Activated T-cell treated with anti-CD3 and anti-CD28 coated beads for 1 hour (primary cell): Measurements from ENCODE around the gene NRG3.
"Not testable (repeated sequence)": the region's sequence is repeated elsewhere in the genome, so short reads cannot be mapped to it uniquely, and the experiment has no call there.

Experiments used
- DNase-seq: peaks from one replicate; pipeline ENCODE4 v3.0.0-alpha.2; 2020; ENCODE audit warnings: low read depth

NRG3 gene

DNA sequence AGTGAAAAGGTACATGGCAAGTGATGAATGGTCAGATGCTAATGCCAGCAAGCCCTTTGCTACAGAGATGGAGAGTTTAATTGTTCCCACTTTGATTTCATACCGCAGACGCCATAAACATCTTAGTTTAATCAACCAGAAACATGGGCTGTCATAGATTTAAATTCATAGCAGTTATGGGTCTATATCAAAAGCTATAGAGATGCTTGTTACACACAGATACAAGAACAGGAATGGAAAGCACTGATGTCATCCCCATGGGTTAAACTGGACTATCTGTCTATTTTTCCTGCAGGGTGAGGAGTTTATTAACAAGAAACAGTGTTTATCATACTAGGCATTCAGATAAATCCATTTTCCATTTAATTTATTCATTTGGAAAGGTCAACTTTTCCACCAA is 409.2 kb downstream of the NRG3 start:
- DNase-seq = no peak

DNA sequence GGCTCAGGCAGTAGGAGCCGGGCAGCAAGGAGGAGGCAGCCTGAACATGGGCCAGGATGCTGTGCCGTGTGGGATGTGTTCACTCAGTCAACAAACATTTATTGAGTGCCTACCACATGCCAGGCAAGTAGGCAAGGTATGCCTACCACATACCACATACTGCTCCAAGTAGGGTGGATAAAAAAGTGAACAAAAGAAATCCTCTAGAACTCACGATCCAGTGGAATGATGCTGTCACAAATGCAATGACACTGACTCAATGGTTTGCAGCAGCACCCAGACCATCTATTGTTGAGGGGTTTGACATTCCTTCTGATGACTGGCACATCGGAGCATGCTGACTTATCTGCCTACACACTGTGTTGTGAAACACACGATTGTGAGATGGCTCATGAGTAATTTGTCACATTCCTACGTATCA is 413.5 kb downstream of the NRG3 start:
- DNase-seq = no peak

DNA sequence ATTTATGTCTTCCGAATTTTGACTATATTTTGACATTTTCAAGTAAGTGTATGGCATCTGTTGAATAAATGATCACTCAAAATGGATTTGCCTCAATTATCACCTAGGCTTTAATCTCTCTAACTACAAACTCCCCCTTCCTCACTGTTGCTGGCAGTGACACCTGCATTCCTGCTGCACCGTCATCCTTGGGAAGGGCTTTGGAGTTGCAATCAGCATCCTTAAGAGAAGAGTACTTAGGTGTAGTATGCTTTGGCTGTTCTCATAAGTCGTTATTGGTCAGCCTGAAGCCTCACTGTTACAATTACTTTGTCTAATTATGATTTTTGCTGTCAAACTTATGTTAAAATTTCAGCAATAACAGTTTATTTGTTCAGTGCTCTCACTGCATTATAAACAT is 415.0 kb downstream of the NRG3 start:
- DNase-seq = no peak

DNA sequence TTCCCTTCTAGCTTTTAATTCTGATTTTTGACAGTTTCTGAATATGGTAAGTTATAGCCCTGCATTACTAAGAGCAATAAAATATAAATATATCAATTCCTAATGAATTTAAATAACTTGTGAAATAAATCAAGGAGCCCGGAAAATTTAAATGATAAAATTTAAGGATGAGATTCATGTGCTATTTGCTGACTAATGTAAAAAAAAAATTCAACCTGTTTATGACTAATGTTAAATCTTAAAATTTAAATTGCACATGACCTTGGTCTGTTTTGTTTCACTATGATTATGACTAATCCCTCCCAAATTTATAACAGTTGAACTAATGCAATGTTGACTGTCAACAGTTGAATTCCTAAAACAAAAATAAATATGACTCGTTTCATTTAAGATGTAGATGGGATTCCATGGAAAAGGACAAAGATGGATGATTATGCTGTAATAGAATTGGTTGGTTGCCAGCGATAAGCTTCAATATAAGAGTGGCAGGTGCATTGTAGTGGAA is 419.9 kb downstream of the NRG3 start:
- no peak for DNase-seq

DNA sequence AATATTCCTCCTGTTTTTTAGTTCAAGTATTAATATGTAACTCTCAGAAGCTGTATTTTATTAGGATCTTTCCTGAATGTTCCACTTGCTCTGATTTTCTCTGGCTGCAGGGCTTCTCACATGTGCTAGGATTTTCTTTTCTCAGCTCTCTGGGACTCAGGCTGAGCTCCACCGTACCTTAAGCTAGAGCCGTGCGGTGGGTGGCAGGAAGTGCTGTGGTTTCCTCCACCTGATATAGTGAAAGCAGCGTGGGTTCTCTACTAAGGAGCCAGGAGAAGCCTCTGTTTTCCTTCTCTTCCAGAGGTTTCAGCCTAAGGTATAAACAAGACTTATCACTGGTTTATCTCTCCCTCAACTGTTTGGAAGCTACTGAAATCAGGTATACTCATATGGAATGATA is 433.6 kb downstream of the NRG3 start:
- no peak for DNase-seq

DNA sequence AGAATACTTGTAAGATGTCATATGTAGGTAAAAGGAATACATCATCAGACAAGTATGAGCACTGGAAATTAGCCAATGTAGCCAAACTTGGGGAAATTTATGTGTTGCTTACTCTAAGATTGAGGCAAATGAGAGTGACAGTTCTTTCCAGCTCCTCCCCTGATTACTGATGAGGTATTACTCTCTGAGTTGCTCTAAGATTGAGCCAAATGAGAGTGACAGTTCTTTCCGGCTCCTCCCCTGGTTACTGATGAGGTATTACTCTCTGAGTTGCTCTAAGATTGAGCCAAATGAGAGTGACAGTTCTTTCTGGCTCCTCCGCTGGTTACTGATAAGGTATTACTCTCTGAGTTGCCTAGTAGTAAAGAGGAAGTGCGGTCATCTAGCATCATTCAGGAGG is 435.8 kb downstream of the NRG3 start:
- DNase-seq = no peak

DNA sequence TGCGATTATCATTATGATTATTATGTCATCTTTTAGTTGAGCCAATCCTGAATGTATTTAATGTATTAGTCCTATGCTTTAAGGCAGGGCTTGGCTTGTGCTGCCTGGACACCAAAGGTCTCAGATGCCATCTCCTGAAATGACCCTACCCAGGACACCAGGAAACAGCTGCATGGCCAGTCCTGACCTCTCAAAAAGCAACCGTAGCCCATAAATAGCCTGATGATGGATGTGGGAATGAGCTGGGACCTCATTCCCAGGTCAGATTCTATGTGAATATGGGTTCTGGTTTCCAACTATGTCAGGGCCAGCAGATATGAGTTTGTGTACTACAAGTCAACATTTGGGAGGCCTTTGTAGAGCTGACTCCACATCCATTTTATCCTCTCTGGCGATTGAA is 438.4 kb downstream of the NRG3 start:
- DNase-seq = no peak

DNA sequence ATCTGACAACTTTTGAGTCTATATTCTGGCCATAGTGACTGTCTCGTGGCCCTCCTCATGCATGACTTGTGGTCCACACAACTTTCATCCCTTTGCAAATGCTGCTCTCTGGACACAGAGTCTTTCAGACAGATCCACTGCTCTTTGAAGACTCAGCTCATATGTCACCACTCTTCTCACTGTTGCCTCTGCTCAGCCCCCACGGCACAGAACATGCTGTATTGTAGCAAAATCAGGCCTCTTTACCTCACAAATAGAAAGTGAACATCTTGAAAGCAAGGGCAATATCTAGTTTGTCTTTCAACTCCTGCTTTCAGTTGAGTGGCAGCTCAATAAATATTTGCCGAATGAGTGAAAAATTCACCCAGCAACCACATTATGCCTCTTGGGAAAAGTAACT is 443.5 kb downstream of the NRG3 start:
- no peak for DNase-seq

DNA sequence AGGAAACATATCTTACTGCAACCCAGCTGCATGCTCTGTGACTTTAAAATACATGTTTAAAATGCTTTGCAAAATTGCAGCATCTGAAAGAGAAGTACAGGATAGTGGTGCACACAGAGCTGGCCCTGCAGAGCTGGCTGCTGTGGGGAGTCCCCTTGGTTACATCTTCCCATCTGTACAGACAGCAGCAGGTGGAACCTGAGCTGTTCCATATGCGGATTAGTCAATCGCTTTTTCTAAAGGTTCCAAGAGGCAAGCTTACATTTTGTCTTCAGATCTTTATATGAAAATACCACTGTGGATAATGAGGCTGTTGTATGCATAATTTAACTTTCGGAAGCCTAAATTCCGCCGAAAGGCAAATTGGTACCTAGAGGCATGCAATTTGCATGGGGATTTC is 444.1 kb downstream of the NRG3 start:
- DNase-seq = no peak

DNA sequence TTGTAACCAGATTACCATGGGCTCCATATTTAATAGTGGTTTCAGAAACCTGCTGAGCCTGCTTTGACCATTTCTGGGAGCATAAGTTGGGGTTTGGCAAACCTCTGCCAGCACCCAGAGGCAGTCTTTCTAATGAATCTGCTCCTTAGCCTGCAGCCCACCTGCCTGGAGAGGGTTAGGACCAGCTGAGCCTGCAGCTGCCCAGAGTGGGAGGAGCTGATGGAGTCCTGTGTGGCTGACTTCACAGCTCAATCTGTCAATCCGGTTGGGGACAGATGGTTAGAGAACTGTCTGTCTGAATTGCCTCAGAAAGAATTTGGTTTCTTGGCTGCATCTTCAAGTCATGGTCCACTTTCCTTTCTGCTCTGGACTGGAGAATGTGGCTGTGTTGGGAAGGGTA is 444.6 kb downstream of the NRG3 start:
- DNase-seq = no peak

DNA sequence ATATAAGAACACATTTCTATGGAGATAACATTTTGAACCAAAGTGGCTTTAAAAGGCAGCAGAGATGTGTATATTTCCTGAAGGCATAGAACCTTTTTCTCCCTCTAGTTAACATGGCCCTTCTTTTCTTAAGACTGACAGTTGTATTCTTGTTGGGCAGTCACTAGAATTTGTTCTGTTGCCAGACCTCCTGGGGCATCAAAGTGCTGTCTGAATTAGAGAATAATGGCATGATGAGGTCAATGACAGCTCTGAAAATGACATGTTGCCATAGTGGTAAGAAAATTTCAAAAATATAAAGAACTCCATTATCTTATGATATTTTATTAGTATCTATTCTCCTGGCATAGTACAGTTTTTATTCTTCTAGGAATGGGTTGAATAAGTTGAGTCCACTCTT is 446.7 kb downstream of the NRG3 start:
- no peak for DNase-seq

DNA sequence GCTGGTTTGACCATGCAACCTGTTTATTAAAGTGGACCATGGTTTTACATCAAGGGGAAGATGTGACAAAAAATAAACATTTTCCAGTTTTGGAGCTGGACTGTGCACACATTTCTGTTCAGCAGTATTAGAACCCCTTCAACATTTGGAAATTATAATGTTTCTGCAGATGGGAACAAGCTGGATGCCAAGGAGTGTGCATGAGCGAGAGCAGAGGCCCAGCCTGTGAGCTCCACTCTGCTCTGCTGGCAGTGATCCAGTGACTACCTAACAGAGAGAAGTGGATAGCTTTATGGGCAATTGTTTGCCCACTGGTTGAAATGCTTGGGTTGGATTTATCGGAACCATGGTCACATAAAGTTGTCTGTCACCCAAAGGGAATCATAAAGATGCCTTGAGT is 456.7 kb downstream of the NRG3 start:
- DNase-seq = no peak

DNA sequence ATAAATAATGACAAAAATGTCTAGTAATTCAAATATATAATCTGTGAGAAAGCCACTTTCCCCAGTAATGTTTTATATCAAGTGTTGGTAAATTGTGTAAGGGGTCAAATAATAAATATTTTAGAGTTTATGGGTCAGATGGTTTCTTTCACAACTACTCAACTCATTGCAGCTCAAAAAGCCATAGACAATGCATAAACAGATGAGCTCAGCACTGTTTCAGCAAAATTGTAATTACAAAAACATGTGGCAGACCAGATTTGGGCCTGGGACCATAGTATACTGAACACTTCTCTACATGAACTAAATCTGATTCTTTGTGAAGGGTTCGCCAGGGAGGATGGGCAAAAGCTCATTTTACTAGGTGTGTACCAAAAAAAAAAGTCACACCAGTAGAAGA is 460.8 kb downstream of the NRG3 start:
- DNase-seq = no peak

DNA sequence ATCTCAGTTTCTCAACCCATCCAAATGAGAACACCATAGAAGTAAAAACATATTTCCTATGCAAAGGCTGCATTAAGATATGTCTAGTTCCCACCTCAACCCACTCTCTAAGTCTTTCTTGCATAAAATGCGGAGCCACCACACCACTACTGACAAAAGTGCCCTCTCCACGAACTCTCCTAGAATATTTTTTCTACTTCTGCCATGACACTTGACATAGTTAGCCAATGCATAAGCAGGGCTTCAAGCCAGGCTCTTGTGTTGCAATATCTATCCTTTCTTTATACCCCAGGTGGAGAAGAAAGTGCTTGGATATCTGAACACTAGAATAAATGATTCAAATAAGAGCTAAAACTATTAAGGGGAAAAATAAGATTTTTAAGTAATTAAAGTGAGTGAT is 465.2 kb downstream of the NRG3 start:
- no peak for DNase-seq

DNA sequence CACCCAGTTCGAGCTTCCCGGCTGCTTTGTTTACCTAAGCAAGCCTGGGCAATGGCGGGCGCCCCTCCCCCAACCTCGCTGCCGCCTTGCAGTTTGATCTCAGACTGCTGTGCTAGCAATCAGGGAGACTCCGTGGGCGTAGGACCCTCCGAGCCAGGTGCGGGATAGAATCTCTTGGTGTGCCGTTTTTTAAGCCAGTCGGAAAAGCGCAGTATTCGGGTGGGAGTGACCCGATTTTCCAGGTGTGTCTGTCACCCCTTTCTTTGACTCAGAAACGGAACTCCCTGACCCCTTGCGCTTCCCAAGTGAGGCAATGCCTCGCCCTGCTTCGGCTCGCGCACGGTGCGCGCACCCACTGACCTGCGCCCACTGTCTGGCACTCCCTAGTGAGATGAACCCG is 474.6 kb downstream of the NRG3 start:
- not testable (repeated sequence) for DNase-seq

DNA sequence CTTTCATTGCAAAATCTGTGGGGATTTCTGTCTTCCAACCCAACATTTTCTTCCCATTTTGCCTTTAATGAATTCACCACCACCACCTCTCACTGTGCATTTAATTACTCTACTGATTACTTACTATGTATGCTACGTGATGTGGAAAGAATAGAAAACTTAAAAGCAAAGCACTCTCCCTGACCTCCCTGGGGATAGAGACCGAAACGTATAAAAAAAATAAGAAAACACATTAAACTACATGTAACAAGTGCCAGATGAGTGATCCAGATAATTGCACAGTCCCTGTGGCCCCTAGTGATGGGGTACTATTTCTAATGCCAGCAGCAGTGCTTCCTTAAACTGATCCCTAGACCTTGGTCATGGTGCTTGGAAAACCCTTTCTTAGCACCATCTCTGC is 478.4 kb downstream of the NRG3 start:
- DNase-seq = no peak

DNA sequence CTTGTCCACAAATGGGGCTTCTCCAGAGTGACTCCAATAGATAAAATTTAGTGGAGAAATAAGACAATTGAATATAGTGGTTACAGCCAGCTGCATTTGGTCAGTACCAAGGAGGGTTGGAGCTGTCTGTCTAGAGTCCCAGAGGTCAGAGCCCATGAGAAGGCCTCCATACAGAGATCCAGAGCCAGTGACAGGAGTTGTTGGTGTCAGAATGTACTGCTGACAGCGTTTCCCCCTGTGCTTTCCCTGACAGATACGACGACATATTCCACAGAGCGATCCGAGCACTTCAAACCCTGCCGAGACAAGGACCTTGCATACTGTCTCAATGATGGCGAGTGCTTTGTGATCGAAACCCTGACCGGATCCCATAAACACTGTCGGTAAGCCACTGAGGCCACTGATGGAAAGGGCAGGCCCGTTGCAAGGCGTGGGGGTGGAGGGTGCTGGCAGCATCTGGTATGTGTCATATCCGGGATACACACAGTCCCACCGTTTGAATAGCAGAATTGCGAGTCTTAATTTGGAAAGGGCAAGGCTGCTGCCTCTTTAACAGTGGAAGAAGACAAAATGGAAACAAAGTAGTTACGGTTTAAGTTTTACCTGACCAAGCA is 483.6 kb downstream of the NRG3 start:
- DNase-seq = no peak

DNA sequence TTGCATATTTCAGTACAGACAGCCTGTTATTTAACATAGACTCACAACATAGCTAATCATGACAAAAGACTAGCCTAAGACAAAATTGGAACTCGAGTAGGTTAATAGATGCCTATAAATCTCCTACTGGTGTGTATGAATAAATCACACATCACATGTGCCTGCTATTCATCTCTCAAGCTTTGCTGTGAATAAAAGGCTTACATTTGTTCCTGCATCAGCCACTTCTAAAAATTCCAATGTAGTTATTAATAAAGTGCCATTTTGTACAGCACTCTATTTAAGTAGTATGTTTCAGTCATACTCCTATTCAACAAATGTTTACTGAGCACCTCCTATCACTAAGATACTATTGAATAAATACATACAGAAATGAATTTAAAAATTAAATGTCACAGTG is 486.3 kb downstream of the NRG3 start:
- DNase-seq = no peak

DNA sequence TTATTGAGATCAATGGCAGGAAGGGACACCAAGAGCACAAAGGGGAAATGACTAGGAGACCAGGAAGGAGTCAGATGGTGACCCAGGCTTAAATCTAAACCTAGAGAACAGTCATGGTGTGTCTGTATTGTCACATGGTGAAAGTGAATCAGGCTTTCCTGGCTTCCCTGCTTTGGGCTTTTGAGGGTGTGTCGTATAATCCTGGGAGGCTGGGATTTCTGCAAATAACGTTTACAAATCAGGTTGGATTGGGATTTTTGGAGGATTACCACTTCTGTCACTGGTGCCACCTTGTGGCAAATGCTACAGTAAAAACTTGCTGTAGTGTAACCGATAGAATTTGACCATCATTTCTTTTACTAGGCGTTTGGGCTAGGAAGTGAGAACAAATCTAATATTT is 502.6 kb downstream of the NRG3 start:
- no peak for DNase-seq

DNA sequence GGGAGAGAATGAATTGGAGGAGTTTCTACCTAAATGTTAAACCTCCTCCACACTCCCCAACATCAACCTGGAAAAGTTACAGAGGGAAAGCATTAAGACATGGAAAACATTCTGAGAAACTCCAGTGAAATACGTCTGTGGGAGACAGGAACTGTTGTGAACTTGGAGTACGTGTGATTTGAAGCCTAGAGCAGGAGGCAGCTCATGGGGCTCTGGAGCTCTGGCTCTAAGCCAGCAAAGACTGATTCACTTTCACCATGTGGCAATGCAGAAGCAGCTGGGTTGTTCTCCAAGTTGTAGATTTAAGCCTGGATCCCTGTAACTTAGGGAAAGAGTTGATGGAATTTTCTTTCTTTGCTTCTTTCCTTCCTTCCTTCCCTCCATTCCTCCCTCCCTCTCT is 503.2 kb downstream of the NRG3 start:
- DNase-seq = no peak

DNA sequence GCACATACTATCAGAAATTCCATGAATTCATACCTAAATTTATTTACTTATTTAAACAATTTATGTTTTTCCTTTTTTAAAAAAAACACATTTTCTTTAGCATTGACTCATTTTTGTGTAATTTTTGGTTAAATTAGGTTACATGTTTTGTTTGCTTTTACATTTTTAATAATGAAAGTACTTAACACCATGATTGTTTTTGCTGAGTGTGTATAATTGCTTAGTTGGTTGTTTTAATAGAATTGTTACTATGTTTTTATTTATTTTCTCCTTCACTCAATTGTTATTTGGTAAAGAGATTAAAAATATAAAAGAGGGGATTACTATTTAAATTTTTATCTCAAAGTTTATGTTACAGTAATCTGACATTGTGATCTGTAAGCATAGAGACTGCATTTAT is 508.4 kb downstream of the NRG3 start:
- DNase-seq = no peak

DNA sequence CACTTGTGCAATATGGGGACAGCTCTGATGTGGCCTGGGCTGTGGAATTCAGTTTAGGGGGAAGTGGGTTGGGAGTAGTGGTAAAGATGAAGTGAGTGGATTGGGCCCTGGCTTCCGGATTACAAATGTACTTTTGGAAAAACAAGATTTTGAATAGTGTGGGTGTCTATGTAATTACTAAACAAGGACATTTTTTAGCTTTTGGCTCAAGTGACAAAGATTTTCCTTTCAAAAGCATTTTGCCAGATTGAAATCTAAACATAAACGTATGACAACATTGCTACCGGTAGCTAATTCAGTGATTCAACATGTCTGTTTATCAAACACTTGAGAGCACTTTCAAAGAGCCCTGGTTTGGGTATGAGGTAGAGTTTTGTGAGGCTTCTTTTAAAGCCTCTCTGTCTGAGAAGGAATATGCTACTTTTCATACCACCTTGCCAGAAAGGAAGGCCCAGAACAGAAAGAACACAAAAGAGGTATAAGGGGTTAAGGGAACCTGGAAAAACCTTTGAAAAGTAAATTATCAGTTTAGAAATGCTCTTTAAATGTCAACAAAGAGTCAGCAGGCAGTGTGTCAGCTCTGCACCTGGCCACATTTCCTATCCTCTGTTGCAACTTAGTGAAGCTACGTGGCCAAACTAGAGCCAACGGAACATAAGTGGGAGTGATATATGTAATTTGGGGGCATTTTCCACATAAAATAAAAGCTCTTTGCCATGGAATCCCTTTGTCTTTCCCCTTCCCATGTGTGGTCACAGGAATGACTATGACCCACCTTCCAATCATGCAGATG is 516.1 kb downstream of the NRG3 start:
- no peak for DNase-seq

DNA sequence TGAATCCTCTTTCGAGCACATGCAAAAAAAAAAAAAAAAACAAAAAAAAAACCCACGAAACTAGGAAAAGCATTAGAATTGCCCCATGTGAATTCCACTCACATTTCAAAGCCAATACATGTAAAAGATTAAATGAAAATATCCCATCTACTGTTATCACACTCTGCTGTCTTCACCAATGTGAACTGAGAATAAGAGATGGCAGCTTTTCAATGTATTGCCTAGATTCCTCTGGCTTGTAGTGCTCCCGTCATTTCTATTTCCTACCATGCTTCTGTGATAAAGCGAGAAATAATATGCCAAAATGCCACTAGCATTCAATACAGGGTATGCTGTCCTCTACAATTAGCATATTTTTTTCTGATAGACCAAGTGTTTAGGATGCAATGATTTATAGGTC is 517.0 kb downstream of the NRG3 start:
- no peak for DNase-seq

DNA sequence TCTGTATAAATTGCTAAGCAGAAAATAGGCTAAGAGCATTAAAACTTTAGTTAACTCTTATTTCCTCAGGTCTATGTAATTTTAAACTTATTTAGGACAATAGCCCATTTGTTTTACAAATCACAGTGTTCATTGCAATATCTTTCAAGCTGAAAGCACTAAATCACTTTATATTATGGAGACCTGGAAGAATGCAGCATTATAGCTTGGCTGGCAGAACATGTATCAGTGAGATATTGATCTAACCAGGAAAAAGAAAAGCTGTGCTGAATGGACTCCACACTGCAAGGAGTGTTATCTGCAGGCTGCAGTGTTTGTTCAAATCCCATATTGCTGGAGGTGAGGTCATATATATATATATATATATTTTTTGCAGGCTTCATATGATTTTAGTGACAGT is 517.5 kb downstream of the NRG3 start:
- DNase-seq = no peak
